NCI-H460 (cell line): ENCODE data around the gene CARS1. TPM values are rescaled to one million over a fixed set of nuclear protein-coding genes. Genes with fewer than 3 reads are reported as not detected.

Experiments used
- DNase-seq: peaks from one replicate; pipeline ENCODE4 v3.0.0-alpha.2; 2016; ENCODE audit warnings: low read depth; ENCODE audit errors: extremely low read depth
- polyA plus RNA-seq: library from polyadenylated mRNA; depleted of rRNA; stranded (reverse); fragments of >200 nt; gene quantifications from 2 replicates; pipeline ENCODE4 v1.2.3, GENCODE V29; 2014; cell fraction: nucleus; rRNA removed
- total RNA-seq: library from RNA; depleted of rRNA; stranded (reverse); fragments of >200 nt; shearing (Covaris generic); gene quantifications from 2 replicates; pipeline ENCODE4 v1.2.3, GENCODE V29; 2014; rRNA removed

CARS1 gene
- 77.5 and 88.1 TPM in 2 replicates for total RNA-seq
- 80.9 and 92.0 TPM in 2 replicates for polyA plus RNA-seq

DNA sequence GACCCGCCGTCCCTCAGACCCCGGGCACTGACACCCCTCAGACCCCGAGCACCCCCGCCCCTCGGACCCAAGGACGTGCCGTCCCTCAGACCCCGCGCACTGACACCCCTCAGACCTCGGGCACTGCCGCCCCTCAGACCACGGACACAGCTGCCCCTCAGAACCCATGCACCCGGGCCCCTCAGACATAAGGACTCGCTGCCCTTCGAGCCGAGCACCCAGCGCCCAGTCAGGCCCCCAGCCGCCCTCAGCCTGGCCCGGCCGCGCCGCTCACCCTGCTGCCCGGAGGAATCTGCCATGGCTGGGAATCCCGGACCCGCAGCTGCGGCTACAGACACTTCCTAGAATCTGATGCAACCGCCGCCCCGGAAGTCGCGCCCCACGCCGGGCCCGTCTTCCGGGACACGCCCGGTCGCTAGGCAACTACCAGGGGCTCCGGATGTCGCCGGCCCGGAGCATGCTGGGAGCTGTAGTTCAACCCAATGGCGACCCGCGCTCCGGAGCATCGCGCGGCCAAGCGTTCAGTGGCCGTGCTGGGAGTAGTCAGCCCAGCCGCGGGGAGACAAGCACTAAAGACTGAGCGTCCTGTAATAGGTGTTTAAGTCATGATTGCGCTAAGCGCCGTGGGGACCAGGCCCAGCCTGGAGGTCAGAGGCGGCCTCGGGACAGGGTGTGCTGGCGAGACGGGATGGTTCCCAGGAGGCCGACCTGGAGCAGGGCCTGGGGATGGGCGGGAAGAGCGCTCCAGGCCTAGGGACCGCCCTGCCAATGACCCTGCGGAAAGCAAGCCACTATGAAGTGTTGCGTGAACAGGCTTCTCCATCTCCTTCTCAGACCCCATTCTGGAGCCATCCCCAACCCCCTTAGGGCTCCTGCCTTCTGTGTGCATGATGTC, at the start of gene CARS1:
CARS1 (minus strand) TSS at position 355 of the 895 bp plus-strand sequence; CDS start at position 299, 56 bp downstream.
- DNase-seq: peak; percentile 89

DNA sequence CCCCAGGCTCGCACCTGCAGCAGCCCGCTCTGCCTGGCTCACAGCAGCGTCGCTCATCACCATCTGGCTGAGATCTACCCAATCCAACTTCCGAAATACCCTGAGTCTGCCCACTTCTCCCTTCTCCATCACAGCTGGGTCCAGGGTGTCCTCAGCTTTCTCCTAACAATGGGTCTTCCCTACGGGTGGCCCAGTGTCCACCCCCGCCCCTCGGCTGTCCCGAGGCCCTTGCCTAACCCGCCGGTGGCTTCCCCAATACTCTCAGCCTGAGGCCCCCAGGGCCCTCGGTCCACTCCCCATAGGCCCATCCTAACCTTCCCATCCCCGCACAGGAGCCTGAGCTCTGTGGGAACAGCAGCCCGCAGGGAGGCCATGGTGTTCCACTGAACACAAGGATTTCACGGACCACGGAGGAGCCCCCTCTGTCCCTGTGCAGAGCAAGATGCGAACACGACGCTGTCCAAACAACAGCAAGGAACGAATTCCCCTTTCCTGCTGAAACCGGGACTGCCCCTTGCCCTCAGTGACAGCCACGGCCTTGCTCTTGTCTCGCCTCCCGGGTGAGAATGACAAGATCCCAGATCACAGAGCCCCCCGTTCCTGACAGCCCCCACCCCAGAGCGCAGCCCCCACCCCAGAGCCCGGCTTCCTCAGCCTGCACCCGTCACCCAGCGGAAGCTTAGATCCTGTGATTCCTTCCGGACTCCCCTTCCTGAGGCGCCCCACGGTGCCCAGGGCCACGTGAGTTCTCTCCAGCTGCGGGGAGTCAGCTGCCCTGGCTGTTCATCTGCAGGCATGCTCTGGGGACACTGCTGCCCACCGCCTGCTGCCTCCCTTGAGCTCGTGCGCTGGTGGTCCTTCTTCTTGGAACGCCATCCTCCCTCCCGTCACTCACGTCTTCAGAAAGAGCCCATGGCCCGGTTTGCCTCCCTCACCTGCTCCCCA, 48.8 kb upstream of the CARS1 start:
- no peak for DNase-seq

DNA sequence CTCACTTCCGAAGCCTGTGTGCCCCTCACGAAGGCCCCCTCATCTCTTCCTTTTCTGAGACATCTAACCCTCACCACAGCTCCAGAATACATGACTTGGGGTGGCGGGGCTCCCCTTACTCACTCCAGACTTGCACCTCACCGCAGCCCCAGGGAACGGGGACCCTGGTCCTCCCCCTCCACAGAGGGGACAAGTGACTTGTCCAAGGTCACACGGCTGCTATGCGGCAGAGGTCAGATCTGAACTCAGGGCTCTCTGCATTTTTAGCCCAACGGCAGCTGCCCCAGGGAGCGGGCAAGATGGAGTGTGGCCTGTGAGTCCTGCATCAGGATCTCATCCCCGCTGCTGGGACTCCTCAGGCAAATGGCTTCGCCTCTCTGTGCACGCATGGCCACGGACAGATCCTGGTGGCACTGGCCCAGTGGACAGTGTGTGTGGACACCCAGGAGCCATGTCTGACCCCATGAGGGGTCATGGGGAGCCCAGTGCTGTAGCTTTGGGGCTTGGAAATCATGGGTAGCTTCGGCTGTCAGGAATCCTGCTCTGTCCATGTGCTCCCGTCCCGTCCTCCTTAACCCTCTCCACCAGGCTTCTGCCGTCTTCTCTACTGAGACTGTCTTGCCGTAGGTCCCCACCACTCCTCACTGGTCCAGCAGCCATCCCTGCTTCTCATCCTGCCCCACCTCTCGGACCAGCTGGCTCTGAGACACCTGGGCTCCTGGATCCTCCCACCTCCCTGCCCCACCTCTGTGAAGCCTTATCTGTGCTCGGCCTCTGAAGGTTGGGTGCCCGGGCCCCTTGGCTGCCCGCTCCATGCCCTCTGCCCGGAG, 48.0 kb upstream of the CARS1 start:
- no peak for DNase-seq

DNA sequence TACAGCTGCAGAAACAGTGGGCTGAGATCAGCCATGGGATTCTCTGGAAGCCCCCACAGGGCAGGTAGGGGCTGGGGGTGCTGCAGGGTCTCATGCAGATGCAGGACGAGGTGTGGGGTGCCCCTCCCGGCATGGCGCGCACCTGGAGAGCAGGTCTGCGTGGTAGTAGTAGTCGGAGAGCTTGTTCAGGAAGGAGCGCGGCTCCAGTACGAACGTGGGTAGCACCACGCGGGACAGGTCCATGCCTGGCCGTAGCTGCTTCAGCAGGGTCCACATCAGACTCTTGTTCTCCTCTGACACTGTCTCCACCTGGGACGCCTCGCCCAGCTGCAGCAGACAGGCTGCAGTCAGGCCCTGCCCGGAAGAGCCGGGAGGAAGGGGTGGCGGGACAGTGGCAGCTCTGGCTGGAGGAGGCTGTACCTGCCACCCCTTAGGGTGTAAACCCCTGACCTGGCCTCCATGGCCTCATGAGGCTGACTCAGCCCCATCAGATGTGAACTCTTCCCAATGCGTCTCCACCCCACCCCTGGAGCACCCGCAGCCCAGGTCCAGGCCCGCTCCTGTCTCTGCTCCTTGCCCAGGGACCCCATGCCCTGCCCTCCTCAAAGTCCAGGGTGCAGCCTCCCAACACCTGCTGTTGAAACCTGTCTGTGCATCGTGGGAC, 47.0 kb upstream of the CARS1 start:
- DNase-seq: no peak

DNA sequence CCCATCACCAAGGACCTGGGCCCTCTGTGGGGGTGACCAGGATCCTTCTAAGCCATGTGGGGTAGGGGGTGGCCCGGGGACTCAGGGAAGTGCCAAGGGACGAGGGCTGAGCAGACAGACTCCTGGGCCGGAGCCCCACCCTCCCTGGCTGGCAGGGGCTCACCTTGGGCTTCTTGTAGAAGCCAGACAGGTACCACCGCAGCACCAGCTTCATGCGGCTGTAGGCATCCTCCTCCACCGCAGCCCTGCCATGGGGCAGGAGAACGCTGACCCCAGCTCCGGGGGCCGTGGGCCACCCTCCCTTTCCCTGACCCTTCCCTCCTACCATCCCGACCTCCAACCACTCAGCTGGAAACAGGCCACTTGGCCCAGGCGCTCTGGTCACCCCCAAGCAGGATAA, 45.9 kb upstream of the CARS1 start:
- no peak for DNase-seq

DNA sequence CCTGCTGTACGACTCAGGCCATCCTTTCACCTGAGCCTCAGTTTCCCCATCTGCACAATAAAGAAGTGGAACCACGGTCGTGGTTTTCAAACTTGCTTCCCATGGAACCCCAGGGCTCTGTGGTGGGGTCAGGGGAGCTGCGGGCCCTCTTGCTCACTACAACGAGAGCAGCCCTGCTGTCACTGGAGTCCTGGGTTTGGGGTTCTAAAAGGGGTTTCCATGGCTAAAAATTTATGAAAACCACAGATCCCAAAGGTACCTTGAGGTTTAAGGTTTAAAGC, 45.4 kb upstream of the CARS1 start:
- DNase-seq: no peak

DNA sequence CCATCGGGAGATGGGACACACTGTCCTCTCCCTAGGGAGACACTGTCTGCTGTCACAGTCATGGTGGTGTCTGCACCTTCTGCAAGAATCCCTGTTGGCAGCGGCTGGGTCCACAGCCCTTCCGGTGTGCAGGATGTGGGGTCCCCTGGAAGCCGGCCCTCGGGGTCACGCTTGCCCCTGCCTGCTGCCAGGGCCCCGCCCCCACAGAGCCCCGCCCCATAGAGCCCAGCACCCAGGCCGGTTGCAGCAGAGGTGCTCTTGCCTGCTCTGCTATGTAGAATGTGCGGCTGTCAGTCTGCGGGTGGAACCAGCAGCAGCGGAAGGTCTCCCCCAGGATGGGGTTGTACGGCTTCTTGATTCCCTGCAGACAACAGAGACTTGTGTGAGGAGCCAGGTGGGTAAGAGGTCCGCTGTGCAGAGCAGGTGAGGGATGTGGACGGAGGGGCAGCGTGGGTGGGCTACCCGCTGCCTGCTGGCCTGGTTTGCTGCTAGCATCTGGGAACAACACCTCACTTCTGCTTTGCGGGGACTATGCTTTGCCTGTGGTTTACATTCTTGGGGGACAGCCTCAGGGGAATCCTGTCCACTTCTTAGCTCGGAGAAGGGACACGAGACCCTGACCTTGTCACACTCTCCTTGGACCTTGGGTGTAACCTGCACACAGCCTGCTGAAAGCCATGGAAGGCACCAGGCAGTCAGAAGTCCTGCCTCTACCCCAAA, 44.9 kb upstream of the CARS1 start:
- DNase-seq: no peak

DNA sequence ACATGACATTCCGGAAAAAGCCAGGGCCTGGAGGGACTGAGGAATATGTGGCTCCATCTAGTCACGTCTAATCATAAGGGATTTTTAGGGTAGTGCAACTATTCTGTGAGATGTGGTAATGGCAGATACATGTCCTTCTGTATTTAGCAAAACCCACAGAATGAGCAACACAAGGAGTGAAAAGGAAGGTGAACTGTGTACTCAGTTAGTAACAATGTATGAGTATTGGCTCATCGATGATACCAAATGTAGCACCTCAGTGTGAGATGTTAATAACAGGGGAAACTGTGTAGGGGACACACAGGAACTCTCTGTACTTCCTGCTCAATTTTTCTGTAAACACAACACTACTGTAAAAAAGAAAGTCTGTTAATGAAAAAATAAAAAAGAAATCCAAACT, 42.0 kb upstream of the CARS1 start:
- no peak for DNase-seq

DNA sequence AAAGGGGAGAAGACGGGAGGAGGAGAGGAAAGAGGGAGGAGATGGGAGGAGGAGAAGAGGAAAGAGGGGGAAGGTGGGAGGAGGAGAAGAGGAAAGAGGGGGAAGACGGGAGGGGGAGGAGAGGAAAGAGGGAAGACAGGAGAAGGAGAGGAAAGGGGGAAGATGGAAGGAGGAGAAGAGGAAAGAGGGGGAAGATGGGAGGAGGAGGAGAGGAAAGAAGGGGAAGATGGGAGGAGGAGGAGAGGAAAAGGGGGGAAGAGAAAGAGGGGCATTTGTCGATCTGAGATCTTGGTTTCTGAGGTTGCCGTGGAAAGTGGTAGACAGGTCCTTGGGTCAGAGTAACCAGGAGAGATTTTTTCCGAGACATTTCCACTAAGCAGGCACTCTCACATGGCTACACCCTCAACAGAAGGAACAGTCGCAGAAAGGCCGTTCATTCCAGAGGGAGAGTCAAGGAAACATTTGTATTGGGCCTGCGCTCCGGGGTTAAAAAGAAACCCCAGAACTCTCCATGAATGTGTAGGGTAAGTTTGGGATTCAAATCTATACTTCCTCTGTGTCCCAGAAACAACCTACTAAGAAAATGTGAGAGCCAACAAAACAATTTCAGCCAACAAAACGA, 39.8 kb upstream of the CARS1 start:
- no peak for DNase-seq

DNA sequence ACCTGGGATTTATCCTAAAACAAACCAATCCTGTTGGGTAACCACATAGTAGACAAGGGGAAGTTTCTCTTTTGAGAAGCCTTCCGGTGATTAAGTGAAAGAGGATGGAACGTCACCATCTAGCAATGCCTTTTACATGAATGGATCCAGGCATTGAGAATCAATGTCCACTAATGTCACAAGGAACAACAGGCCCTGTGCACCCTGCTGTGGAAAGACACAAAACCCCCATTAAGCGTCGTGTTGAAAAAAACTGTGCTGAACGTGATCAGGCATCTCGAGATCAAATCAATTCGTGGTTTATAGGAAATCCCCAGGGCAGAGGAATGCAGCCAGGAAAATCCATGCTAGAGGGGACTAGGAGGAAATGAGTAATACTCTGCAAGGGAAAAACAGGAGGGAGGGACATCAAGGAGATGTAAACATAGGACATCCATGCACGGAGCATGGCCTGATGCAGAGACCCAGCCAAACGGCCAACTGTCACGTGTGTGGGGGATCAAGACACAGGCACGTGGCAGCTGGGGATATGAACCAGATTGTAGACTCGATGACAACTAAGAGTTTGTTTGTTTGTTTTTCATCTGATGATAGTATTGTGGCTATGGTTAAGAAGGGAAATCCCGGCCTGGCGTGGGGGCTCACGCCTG, 38.6 kb upstream of the CARS1 start:
- DNase-seq: no peak

DNA sequence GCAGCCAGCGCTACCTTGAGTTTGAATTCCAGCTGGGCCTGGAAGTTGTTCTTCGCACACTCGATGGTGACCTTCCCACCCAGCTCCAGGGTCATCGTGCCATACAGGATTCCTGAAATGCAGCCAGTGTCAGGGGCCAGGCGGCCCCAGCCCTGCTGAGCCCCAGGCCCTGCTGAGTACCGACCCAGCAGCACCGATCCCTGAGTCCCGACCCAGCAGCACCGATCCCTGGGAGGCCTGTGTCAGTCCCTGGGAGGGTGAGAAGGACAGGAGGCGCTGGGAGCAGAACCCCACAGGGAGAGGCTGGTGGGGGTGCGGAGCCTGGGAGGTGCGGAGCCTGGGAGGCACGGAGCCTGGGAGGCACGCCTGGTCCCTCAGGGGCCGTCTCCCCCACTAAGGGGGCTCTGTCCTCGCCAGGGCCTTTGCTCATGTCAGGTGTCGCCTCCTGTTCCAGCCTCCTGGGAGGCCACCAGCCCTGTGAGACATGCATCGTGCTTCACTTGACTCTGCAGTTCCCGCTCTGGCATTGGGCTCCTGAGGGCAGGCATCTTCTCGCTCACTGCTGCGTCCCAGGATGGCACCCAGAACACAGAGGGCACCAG, 37.1 kb upstream of the CARS1 start:
- DNase-seq: no peak

DNA sequence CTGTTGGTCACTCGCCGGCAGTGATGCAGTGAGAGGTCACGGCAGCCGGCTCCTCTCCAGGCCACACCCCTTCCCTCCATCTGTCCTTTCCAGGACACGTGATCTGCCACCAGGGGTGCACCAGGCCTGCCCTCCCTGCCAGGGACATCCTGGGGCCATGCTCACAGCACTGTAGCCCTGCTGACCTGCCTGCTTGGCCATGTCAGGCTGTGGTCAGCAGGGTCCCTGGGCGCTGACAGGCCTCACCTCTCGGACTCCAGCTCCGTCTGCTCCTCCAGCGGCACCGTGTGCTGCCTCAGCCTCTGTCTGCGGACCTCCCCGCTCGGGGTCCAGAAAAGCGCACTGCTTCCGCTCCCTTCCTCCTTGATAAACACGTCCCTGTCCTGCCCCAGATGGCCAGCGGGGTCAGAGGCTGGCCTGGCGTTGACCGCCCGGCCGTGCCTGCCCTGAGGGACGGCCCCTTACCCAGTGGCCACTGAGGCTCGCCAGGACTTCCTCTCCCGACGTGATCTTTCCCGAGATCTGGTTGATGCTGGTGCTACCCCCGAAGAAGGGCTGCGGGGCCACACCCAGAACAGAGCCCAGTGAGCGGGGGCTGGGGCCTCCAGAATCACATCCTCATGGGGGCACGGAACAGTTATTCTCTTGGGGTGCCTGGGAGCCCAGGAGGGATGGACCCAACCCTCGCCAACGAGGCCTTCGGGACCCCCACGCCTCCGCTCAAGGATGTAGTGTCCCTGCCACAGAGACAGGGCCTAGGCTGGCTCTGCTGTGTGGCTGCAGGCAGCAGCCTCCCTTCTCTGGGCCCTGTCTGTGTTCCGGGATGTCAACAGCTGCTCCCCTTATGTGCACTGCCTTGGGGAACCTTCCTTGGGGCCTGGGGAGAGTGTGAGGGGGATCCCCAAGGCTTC, 36.3 kb upstream of the CARS1 start:
- no peak for DNase-seq

DNA sequence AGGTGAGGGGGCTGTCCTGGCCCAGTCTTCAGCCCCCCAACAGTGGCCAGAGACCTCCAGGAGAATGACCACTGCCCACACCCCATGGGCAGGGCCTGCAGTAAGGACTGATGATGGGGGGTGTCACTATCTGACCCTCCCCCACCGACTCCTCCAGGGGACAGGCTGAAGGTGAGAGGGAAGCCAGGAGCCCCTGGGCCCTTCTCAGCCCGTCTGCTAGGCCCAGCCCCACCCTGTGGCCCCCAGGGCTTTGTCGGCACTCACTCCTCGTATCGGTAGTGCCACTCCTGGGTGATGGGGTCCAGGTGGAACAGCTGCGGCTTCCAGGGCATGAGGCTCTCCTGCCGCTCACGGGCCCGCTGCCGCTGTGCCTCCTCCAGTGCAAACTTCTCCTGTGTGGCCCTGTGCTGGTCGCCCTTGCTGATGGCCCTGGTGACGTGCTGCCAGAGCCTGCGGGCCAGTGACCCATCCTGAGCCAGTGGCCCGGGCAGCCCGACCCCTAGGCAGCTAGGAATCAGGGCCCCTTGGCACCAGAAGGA, 35.4 kb upstream of the CARS1 start:
- DNase-seq: no peak

DNA sequence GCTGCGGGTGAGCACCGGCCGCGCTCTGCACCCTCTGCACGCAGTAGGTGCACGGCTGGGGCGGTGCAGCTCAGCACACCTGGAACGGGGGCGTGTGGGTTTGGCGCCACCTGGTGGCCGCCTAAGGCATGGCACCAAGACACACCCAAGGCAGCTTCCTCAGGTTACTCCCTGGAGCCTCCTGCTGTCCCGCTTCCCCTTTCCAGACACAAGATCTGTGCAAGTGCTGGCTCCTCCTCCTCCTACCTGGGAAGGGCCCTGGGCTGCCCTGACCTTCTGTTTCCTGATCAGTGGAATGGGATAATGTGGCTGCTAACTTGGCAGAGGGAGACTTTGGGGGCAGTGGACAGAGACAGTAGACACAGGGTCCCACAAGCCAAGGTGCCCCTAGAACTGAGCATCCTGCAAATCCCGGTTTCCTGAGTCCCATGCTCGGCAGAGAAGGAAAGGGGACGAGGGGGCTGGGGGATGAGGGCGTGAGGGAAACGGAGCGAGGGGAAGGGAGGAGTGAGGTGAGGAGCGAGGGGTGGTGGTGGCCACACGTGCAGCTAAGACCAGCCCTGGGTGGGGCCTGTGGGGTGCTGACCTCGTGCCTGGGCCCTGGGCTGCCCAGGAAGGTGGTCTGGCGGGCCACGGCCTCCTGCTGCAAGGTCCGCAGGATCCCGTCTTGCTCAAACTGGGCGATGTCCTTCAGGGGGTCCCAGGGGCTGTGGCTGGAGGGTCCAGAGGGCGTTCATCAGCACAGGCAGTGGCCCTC, 34.8 kb upstream of the CARS1 start:
- DNase-seq: peak; percentile 43

DNA sequence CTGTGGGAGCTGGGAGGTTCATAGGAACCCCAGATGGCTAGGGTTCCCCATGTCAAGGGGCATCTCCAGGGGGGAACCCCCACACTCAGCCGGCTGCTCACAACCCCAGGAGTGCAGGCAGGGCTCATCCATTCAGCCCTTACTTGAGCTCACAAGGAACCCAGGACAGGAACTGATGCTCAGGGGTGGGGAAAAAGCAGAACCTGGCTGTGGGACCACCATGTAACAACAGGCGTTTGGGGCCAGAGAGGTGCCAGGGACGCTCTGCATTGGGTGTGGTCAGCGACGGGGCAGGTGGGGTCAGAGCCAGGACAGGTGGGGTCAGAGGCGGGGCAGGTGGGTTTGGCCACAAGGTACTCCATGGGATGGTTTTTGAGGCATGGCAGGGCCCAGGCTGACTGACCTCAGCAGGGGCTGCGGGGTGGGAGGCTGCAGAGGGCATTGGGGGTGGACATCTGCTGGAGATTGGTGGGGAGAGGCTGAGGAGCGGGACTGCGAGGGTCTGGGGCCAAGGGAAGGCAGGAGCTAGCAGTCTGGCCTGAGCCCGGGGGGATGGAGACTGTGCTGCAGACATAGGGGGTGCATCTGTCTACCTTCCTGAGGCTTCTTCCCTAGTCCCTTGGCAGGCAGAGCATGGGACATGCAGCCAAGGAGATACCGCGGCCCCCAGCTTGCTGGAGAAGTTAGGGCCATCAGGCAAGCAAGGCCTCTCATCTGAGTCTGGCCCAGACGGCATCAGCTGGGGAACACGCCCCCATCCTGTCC, 34.0 kb upstream of the CARS1 start:
- no peak for DNase-seq
